Tibial nerve (tissue), 4 donors: ENCODE data around the gene PRCP. TPM values are rescaled to one million over a fixed set of nuclear protein-coding genes. Genes with fewer than 3 reads are reported as not detected.

Experiments used
- DNase-seq, 2 donors: peaks; one replicate each; pipeline ENCODE4 v3.0.0-alpha.2; 2019; ENCODE audit warnings: low spot score in 2 of 2
- H3K27ac ChIP-seq, 4 donors: fragments of 200-600 bp; sonication (generic) in 3 of 4; one replicate each; pipeline ENCODE4 v1.5.1; 2017 to 2019; ENCODE audit warnings: mild to moderate bottlenecking in 1 of 4
- H3K27me3 ChIP-seq, 2 donors: fragments of 200-600 bp; sonication (generic) in 1 of 2; one replicate each; pipeline versions ENCODE4 v1.5.1 to v1.6.0; 2017 to 2019
- H3K36me3 ChIP-seq, 3 donors: fragments of 200-600 bp; sonication (generic); one replicate each; pipeline ENCODE4 v1.5.1; 2018 to 2019
- H3K4me1 ChIP-seq, 4 donors: fragments of 200-600 bp; sonication (generic) in 3 of 4; one replicate each; pipeline ENCODE4 v1.5.1; 2017 to 2019
- H3K4me3 ChIP-seq, 4 donors: fragments of 200-600 bp; sonication (generic) in 3 of 4; one replicate each; pipeline ENCODE4 v1.5.1; 2017 to 2019; ENCODE audit warnings: mild to moderate bottlenecking in 1 of 4, moderate library complexity in 1 of 4
- H3K9me3 ChIP-seq, 4 donors: fragments of 200-600 bp; sonication (generic) in 3 of 4; one replicate each; pipeline ENCODE4 v1.5.1; 2017 to 2019
- CTCF ChIP-seq, 5 experiments: fragments of 200-600 bp in 3 of 5; fragments of 450-650 bp in 2 of 5; sonication (generic) in 3 of 5; IDR thresholded peaks; one replicate each; pipeline ENCODE4 v1.5.1; 2016 to 2019; ENCODE audit warnings: antibody characterized with exemption in 5 of 5, mild to moderate bottlenecking in 3 of 5, moderate library complexity in 2 of 5
- EP300 ChIP-seq, 2 donors: sonication (generic); formaldehyde crosslinking; IDR thresholded peaks; one replicate each; pipeline ENCODE4 v1.6.1; 2017; ENCODE audit warnings: antibody characterized with exemption in 2 of 2, mild to moderate bottlenecking in 1 of 2
- POLR2A ChIP-seq, 2 donors: fragments of 450-650 bp; IDR thresholded peaks; one replicate each; pipeline ENCODE4 v1.6.1; 2017; ENCODE audit warnings: antibody characterized with exemption in 2 of 2, mild to moderate bottlenecking in 2 of 2, moderate library complexity in 2 of 2
- WGBS, 2 donors: methylation state at CpG; one replicate each; pipeline ENCODE4 v1.1.5; 2018; 5-methylcytosine and 5-hydroxymethylcytosine counted together
- total RNA-seq, 4 donors: library from RNA; depleted of rRNA; stranded (reverse); fragments of >200 nt; gene quantifications; one replicate each; pipeline ENCODE4 v1.1.0, GENCODE V29; 2016

The PRCP gene
- total RNA-seq, 4 donors from 2014 or later, result 39.6 to 58.6 (median 45.8) TPM

GRCh38 chr11:82828472-82828871, 71.8 kb downstream of the PRCP start:
- no peak for TF ChIP-seq EP300 (IDR thresholded peaks at IDR 0.05)
- no peak for TF ChIP-seq POLR2A (IDR thresholded peaks at IDR 0.05)
- TF ChIP-seq CTCF (IDR thresholded peaks at IDR 0.05), result no peak
- DNase-seq, result no peak
- H3K27ac ChIP-seq, result no peak overlapping the region
- H3K27me3 ChIP-seq, result no peaks in the 10 kb centered on the region
- 98 to 100% methylated on average over 1 of the region's 1 CpG for WGBS, 2 donors
- no peak overlapping the region for H3K4me3 ChIP-seq
- H3K4me1 ChIP-seq, result peaks cover 0 to 8% (median 0%) of the 10 kb centered on the region in 4 donors
- no peaks in the 10 kb centered on the region for H3K9me3 ChIP-seq
- H3K36me3 ChIP-seq, result peaks cover 0 to 13% (median 2%) of the 10 kb centered on the region in 3 donors

GRCh38 chr11:82826526-82826925, 73.7 kb downstream of the PRCP start:
- TF ChIP-seq CTCF (IDR thresholded peaks at IDR 0.05), result no peak
- no peak for TF ChIP-seq EP300 (IDR thresholded peaks at IDR 0.05)
- TF ChIP-seq POLR2A (IDR thresholded peaks at IDR 0.05), result no peak
- no peak overlapping the region for H3K27ac ChIP-seq

GRCh38 chr11:82823647-82824619, 76.3 kb downstream of the PRCP start:
- Histone ChIP-seq H3K4me1 (peaks cover 0 to 17% (median 0%) of the 10 kb centered on the region in 4 donors), H3K9me3 (no peaks in the 10 kb centered on the region), H3K36me3 (peaks cover 0 to 3% (median 2%) of the 10 kb centered on the region in 3 donors), H3K27ac (peak overlapping the region in 2 of 4 donors; percentile 21 to 33), H3K4me3 (no peak overlapping the region), H3K27me3 (no peaks in the 10 kb centered on the region)
- TF ChIP-seq POLR2A (IDR thresholded peaks at IDR 0.05), result no peak
- no peak for TF ChIP-seq CTCF (IDR thresholded peaks at IDR 0.05)
- no peak for TF ChIP-seq EP300 (IDR thresholded peaks at IDR 0.05)
- WGBS, 2 donors, result 12 to 19% methylated on average over 2 of the region's 2 CpGs
- DNase-seq, result no peak

More at GRCh38 chr11:82826526-82826925, 73.7 kb downstream of the PRCP start:
- Histone ChIP-seq H3K9me3 (no peaks in the 10 kb centered on the region), H3K36me3 (peaks cover 0 to 3% (median 2%) of the 10 kb centered on the region in 3 donors), H3K27me3 (no peaks in the 10 kb centered on the region), H3K4me3 (no peak overlapping the region), H3K4me1 (peaks cover 0 to 17% (median 0%) of the 10 kb centered on the region in 4 donors)
- no peak for DNase-seq

GRCh38 chr11:82818409-82819043, 81.7 kb downstream of the PRCP start:
- peaks cover 0 to 10% (median 0%) of the 10 kb centered on the region in 4 donors for H3K4me1 ChIP-seq
- no peak for DNase-seq
- H3K27ac ChIP-seq, result no peak overlapping the region
- no peaks in the 10 kb centered on the region for H3K36me3 ChIP-seq
- TF ChIP-seq POLR2A (IDR thresholded peaks at IDR 0.05) (no peak), EP300 (IDR thresholded peaks at IDR 0.05) (no peak), CTCF (IDR thresholded peaks at IDR 0.05) (no peak)
- H3K4me3 ChIP-seq, result no peak overlapping the region
- no peaks in the 10 kb centered on the region for H3K9me3 ChIP-seq
- H3K27me3 ChIP-seq, result no peaks in the 10 kb centered on the region
- WGBS, 2 donors, result 74 to 78% methylated on average over 10 of the region's 10 CpGs

- WGBS, 2 donors, result 34% methylated on average over 2 of the region's 2 CpGs
- Histone ChIP-seq H3K9me3 (no peaks in the 10 kb centered on the region), H3K4me3 (no peak overlapping the region), H3K27ac (no peak overlapping the region), H3K4me1 (no peaks in the 10 kb centered on the region), H3K27me3 (no peaks in the 10 kb centered on the region), H3K36me3 (no peaks in the 10 kb centered on the region)
- no peak for DNase-seq
- no peak for TF ChIP-seq EP300 (IDR thresholded peaks at IDR 0.05)
- no peak for TF ChIP-seq POLR2A (IDR thresholded peaks at IDR 0.05)
- no peak for TF ChIP-seq CTCF (IDR thresholded peaks at IDR 0.05)
These were observed 84.8 kb downstream of the PRCP start for GRCh38 chr11:82815406-82815805.
